OCI-LY3 (cell line): Measurements from ENCODE around the gene ASB7.

Experiments
- H2AFZ ChIP-seq: fragments of 200-600, 300-600 bp; shearing (Covaris generic); 2 replicates; pipeline ENCODE4 v1.6.0; 2014; ENCODE audit warnings: antibody characterized with exemption, low read depth, low read length
- H3K27ac ChIP-seq: fragments of 200-600, 300-600 bp; sonication (generic); 2 replicates; pipeline ENCODE4 v1.5.1; 2014; ENCODE audit warnings: mild to moderate bottlenecking, low read length, moderate library complexity, mixed read lengths
- H3K27me3 ChIP-seq: fragments of 200-600, 300-600 bp; sonication (generic); 2 replicates; pipeline ENCODE4 v1.6.1; 2014; ENCODE audit warnings: low read depth, low read length, mixed read lengths
- H3K36me3 ChIP-seq: fragments of 200-600, 300-600 bp; sonication (generic); replicated peaks from 2 replicates; pipeline ENCODE3; 2014; ENCODE audit warnings: low read depth, low read length, mixed read lengths
- H3K4me1 ChIP-seq: fragments of 300-600, 200-600 bp; sonication (generic); 2 replicates; pipeline ENCODE4 v1.6.1; 2014; ENCODE audit warnings: low read length, mixed read lengths
- H3K4me2 ChIP-seq: fragments of 200-600, 300-600 bp; sonication (generic); 2 replicates; pipeline ENCODE4 v1.6.1; 2014; ENCODE audit warnings: low read length, mixed read lengths
- H3K4me3 ChIP-seq: fragments of 300-600, 200-600 bp; sonication (generic); 2 replicates; pipeline ENCODE4 v1.5.1; 2014; ENCODE audit warnings: antibody characterized with exemption, mild to moderate bottlenecking, low read length, moderate library complexity
- H3K79me2 ChIP-seq: fragments of 300-600, 200-600 bp; shearing (Covaris generic); 2 replicates; pipeline ENCODE4 v1.6.1; 2014; ENCODE audit warnings: mild to moderate bottlenecking, low read length, mixed read lengths
- H3K9ac ChIP-seq: fragments of 300-600, 200-600 bp; shearing (Covaris generic); 2 replicates; pipeline ENCODE4 v1.6.0; 2014; ENCODE audit warnings: mild to moderate bottlenecking, low read length, moderate library complexity
- H3K9me3 ChIP-seq: fragments of 200-600, 300-600 bp; shearing (Covaris generic); 2 replicates; pipeline ENCODE4 v1.6.1; 2014; ENCODE audit warnings: low read length, mixed read lengths; ENCODE audit not compliant: insufficient read depth
- H4K20me1 ChIP-seq: fragments of 200-600, 300-600 bp; sonication (generic); 2 replicates; pipeline ENCODE4 v1.6.1; 2016; ENCODE audit warnings: low read length, mixed read lengths; ENCODE audit not compliant: insufficient read depth
- EZH2phosphoT487 ChIP-seq: fragments of 200-600 bp; shearing (Covaris generic); IDR thresholded peaks from 2 replicates; pipeline ENCODE4 v1.6.1; 2018; ENCODE audit warnings: antibody characterized with exemption, mixed run types, low read depth
- TF ChIP-seq, protein P1 (sequence below): fragments of 200-600, 300-600 bp; sonication (generic); IDR thresholded peaks from 2 replicates; pipeline ENCODE4 v1.5.1; 2014; ENCODE audit warnings: antibody characterized with exemption, low read length, low read depth

Gene ASB7

DNA sequence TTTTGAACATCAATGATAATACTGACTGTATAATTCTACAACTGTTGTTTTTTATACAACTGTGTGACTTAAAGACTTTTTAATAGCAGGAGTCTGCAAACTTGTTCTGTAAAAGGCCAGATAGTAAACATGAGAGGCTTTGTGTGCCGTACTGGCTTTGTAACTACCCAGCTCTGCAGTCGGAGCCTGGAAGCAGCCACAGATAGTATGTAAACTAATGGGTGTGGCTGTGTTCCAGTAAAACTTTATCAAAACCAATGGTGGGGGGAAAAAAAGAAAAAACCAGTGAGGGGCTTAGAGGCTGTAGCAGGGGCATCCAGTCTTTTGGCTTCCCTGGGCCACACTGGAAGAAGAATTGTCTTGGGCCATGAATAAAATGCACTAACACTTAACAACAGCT, 11.9 kb downstream of the ASB7 start:
- H3K79me2 ChIP-seq: no peaks in the 10 kb centered on the region
- peaks cover 9% of the 10 kb centered on the region; the same call in 1 of the 2 replicates for H4K20me1 ChIP-seq
- H2AFZ ChIP-seq: no peak overlapping the region
- TF ChIP-seq, protein P1, sequence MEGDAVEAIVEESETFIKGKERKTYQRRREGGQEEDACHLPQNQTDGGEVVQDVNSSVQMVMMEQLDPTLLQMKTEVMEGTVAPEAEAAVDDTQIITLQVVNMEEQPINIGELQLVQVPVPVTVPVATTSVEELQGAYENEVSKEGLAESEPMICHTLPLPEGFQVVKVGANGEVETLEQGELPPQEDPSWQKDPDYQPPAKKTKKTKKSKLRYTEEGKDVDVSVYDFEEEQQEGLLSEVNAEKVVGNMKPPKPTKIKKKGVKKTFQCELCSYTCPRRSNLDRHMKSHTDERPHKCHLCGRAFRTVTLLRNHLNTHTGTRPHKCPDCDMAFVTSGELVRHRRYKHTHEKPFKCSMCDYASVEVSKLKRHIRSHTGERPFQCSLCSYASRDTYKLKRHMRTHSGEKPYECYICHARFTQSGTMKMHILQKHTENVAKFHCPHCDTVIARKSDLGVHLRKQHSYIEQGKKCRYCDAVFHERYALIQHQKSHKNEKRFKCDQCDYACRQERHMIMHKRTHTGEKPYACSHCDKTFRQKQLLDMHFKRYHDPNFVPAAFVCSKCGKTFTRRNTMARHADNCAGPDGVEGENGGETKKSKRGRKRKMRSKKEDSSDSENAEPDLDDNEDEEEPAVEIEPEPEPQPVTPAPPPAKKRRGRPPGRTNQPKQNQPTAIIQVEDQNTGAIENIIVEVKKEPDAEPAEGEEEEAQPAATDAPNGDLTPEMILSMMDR: no peak
- TF ChIP-seq EZH2phosphoT487: no peak
- H3K27ac ChIP-seq: no peak overlapping the region
- H3K4me1 ChIP-seq: no peaks in the 10 kb centered on the region
- no peak overlapping the region for H3K4me2 ChIP-seq
- H3K9ac ChIP-seq: no peak overlapping the region
- no peaks in the 10 kb centered on the region for H3K27me3 ChIP-seq
- no peak overlapping the region for H3K4me3 ChIP-seq
- no peaks in the 10 kb centered on the region for H3K9me3 ChIP-seq
- H3K36me3 ChIP-seq: peaks cover 35% of the 10 kb centered on the region

DNA sequence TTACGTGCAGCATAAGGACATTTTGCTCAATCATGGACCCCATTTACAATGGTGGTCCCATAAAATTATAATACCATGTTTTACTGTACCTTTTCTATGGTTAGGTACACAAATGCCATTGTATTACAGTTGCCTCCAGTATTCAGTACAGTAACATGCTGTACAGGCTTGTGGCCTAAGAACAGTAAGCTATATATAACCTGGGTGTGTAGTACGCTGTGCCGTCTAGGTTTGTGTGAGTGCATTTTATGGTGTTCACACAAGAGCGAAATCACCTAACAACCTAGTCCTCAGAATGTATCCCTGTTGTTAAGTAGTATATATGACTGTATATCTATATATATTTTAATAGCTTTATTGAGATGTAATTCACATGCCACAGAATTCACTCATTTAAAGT, 12.5 kb downstream of the ASB7 start:
- H3K4me3 ChIP-seq: no peak overlapping the region

DNA sequence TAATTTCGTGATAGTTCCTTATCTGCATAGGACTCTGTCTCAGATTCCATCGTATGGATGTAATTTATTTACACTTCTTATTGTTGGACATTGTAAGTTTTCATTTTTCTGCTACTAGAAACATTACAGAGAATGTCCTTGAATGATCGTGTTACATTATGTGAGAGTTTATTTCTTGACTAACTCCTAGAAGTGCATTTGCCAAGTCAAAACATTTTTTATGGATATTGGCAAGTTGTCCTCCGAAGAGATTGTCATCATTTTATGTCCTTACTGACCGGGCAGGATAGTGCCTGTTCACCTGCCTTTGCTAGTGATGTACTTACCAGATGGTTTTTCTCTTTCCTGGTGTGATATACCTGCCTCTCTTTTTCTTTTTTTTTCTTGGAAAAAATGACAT, 13.4 kb downstream of the ASB7 start:
- peaks cover 31% of the 10 kb centered on the region for H3K36me3 ChIP-seq
- no peak overlapping the region for H3K4me3 ChIP-seq

More for the DNA sequence above, 12.5 kb downstream of the ASB7 start:
- no peaks in the 10 kb centered on the region for H3K79me2 ChIP-seq
- no peak overlapping the region for H3K4me2 ChIP-seq
- H3K9me3 ChIP-seq: no peaks in the 10 kb centered on the region
- no peak overlapping the region for H3K27ac ChIP-seq
- TF ChIP-seq, protein P1: no peak
- TF ChIP-seq EZH2phosphoT487: no peak
- H4K20me1 ChIP-seq: peaks cover 9% of the 10 kb centered on the region; the same call in 1 of the 2 replicates
- no peaks in the 10 kb centered on the region for H3K27me3 ChIP-seq
- no peaks in the 10 kb centered on the region for H3K4me1 ChIP-seq
- H2AFZ ChIP-seq: no peak overlapping the region
- peaks cover 32% of the 10 kb centered on the region for H3K36me3 ChIP-seq
- H3K9ac ChIP-seq: no peak overlapping the region

DNA sequence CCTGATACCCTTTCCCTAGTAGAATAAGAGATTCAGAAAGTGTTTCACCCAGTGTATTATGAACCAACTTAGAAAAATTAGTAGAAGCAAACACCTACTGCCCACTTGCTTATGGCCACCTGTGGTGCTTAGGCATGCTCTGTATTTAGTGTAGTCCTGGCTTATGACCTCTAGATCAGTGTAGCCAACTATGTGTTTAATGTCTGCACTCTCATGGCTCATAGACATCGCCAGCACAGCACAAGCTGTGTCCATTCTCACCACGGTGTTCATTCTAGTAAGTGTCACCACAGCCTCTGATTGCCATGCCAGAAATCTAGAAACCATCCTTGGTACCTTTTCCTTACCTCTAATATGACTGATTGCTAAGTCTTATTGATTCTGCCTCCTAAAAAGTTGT, 14.3 kb downstream of the ASB7 start:
- no peak overlapping the region for H2AFZ ChIP-seq
- H3K27me3 ChIP-seq: no peaks in the 10 kb centered on the region
- no peaks in the 10 kb centered on the region for H3K79me2 ChIP-seq
- H4K20me1 ChIP-seq: peaks cover 9% of the 10 kb centered on the region; the same call in 1 of the 2 replicates
- H3K27ac ChIP-seq: no peak overlapping the region
- H3K36me3 ChIP-seq: peaks cover 35% of the 10 kb centered on the region
- H3K4me1 ChIP-seq: no peaks in the 10 kb centered on the region
- no peak overlapping the region for H3K4me3 ChIP-seq
- no peaks in the 10 kb centered on the region for H3K9me3 ChIP-seq
- H3K9ac ChIP-seq: no peak overlapping the region
- H3K4me2 ChIP-seq: no peak overlapping the region
- TF ChIP-seq EZH2phosphoT487: no peak
- TF ChIP-seq, protein P1: no peak

More for the DNA sequence above, 13.4 kb downstream of the ASB7 start:
- H3K79me2 ChIP-seq: no peaks in the 10 kb centered on the region
- H3K4me2 ChIP-seq: no peak overlapping the region
- H3K9ac ChIP-seq: no peak overlapping the region
- TF ChIP-seq EZH2phosphoT487: no peak
- TF ChIP-seq, protein P1: no peak
- no peak overlapping the region for H3K27ac ChIP-seq
- no peaks in the 10 kb centered on the region for H3K27me3 ChIP-seq
- H3K9me3 ChIP-seq: no peaks in the 10 kb centered on the region
- H4K20me1 ChIP-seq: peaks cover 9% of the 10 kb centered on the region; the same call in 1 of the 2 replicates
- H3K4me1 ChIP-seq: no peaks in the 10 kb centered on the region
- no peak overlapping the region for H2AFZ ChIP-seq
